ENCODE measurements around the gene ASCC3.

GRCh38 chr6:100518588-100518987, 362.5 kb downstream of the ASCC3 start:
- TF ChIP-seq CTCF (IDR thresholded peaks at IDR 0.05) (no peak), ZFX (IDR thresholded peaks at IDR 0.05; ENCODE audit: borderline replicate concordance) (no peak)

Data from 22Rv1 (cell line).